AG04449 (cell line): Measurements from ENCODE around the gene CEP44.

Experiments used
- CTCF ChIA-PET: fragments of 350-600 bp; formaldehyde crosslinking; extraction: SDS; loops from one replicate; lab custom pipeline; 2021; ENCODE audit warnings: antibody characterized with exemption; lab: Yijun Ruan, JAX
- POLR2A ChIA-PET: fragments of 400-600, 350-600 bp; formaldehyde crosslinking; extraction: SDS; loops from one replicate; lab custom pipeline; 2020; ENCODE audit warnings: antibody characterized with exemption, inconsistent platforms; lab: Yijun Ruan, JAX
- DNase-seq: peaks from one replicate; pipeline ENCODE4 v3.0.0-alpha.2; 2010; ENCODE audit warnings: low read depth, low spot score
- H3K4me3 ChIP-seq: 2 replicates; pipeline ENCODE4 v1.5.1; 2011; ENCODE audit warnings: low read depth, mild to moderate bottlenecking, control low read depth, low read length
- TF ChIP-seq, protein P1 (sequence below): IDR thresholded peaks from one replicate; pipeline ENCODE4 v1.5.1; 2011; ENCODE audit warnings: mild to moderate bottlenecking, moderate library complexity, low read length, control low read depth, inconsistent platforms; ENCODE audit not compliant: insufficient read depth; ENCODE audit errors: missing control alignments

Gene CEP44

DNA sequence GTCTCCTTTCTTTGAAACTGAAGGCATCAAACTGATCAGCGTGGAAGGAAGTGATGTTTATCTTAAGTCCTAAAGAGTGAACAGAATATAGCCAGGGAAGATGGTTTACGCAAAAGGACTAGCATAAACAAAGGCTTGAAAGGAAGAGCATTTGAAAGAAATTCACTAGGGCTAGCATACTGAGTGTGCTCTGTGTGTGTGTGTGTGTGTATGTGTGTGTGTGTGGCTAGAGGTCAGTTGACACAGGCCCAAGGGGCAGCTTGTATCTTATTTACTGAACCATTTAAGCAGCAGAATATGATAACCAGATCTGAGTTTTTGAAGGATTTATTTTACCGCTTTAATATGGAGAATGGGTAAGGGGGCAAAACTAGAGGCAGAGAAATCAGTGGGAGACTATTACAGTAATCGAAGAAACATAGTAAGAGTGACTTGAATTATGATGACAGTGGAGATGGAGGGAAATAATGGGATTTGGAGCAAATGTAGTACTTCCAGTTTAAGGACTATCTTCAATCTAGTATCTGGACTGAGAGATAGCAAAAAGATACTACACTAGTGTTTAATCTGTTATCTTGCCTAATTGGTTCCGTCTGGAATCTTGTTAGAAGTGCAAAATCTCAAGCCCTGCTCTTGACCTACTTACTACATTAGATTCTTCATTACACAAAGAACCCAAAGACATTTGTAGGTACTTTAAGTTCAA lies 36.9 kb downstream of the CEP44 start:
- TF ChIP-seq, protein P1, sequence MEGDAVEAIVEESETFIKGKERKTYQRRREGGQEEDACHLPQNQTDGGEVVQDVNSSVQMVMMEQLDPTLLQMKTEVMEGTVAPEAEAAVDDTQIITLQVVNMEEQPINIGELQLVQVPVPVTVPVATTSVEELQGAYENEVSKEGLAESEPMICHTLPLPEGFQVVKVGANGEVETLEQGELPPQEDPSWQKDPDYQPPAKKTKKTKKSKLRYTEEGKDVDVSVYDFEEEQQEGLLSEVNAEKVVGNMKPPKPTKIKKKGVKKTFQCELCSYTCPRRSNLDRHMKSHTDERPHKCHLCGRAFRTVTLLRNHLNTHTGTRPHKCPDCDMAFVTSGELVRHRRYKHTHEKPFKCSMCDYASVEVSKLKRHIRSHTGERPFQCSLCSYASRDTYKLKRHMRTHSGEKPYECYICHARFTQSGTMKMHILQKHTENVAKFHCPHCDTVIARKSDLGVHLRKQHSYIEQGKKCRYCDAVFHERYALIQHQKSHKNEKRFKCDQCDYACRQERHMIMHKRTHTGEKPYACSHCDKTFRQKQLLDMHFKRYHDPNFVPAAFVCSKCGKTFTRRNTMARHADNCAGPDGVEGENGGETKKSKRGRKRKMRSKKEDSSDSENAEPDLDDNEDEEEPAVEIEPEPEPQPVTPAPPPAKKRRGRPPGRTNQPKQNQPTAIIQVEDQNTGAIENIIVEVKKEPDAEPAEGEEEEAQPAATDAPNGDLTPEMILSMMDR = no peak
- CTCF ChIA-PET = interaction anchor here (0.9 to 5.2 kb wide), 6 partner anchors 9 to 811 kb away, joined by 3 to 61 read pairs (median 4); no protein-coding TSS in a partner anchor
- POLR2A ChIA-PET = no interaction called here
- DNase-seq = no peak
- no peak overlapping the region for H3K4me3 ChIP-seq

DNA sequence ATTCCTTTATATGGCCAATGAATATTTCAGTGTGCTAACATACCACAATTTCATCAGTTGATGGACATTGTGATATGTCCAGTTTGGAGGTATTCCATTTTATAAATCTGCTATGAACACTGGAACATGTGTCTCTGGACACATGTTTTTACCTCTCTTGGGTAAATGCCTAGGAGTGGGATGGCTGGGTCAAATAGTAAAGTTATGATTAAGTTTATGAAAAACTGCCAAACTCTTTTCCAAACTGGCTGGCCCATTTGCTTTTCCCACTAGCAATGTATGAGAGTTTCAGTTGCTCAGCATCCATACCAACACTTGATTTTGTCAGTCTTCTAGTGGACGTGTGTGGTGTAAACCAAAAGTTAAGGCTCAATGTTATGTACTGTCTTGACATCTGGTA lies 40.5 kb downstream of the CEP44 start:
- POLR2A ChIA-PET = no interaction called here
- DNase-seq = no peak
- CTCF ChIA-PET = interaction anchor here (1.5 kb wide), 1 partner anchor 103 kb away, joined by 3 read pairs; no protein-coding TSS in a partner anchor
- no peak overlapping the region for H3K4me3 ChIP-seq
- TF ChIP-seq, protein P1 = no peak

DNA sequence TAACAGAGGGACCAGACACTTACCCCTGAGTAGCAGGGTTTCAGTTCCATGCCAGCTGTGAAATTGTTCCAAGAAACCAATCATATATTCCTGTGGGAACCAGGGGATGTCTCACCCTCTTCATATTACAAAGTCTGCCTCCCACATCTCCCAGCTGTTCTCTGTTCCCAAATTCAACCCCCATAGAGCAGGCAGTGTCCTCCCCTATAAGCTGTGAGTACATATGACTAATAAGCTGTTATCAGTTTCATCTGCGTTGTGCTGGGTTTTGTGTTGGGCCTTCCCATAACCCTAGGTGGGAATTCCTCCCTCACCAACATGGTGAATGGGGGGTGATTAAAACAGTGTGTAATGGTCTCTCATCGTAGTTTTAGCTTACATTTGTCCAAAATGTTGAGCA lies 41.0 kb downstream of the CEP44 start:
- H3K4me3 ChIP-seq = no peak overlapping the region
- POLR2A ChIA-PET = no interaction called here
- TF ChIP-seq, protein P1 = no peak
- no peak for DNase-seq
- CTCF ChIA-PET = interaction anchor here (1.5 kb wide), 1 partner anchor 103 kb away, joined by 3 read pairs; no protein-coding TSS in a partner anchor

DNA sequence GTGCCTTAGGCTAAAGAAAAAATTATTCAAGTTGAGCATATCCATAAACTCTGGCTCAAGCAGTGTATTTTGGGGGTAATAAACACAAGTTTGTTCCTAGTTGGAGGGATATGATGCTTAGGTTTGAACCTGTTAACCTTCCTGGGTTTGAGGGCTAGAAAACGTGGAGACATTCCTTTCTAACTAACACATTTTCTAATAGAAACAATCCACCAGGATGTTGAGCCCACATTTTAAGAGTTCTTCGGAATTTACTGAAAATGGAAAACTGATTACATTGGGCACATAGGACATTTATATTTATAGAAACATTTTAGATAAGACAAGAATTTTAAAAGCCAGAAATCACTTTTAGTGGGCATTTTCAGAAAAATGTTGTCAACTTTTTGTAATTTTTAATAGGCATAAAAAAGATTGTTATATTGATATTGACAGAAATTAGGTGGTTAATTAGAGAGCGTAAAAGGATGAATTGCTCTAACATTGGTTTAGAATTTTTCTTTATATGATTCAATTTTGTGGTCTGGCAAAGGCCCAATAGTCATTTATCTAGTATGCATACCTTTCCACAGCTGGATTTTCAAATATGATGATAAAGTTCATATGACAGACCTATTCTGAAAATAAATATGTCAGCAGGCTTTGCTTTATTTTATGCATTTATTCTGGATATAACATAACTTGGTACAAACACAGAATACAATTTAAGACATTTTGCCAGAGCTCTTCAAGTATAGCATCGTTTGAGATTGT lies 49.2 kb downstream of the CEP44 start:
- POLR2A ChIA-PET = no interaction called here
- DNase-seq = no peak
- H3K4me3 ChIP-seq = no peak overlapping the region
- CTCF ChIA-PET = no interaction called here
- TF ChIP-seq, protein P1 = no peak

DNA sequence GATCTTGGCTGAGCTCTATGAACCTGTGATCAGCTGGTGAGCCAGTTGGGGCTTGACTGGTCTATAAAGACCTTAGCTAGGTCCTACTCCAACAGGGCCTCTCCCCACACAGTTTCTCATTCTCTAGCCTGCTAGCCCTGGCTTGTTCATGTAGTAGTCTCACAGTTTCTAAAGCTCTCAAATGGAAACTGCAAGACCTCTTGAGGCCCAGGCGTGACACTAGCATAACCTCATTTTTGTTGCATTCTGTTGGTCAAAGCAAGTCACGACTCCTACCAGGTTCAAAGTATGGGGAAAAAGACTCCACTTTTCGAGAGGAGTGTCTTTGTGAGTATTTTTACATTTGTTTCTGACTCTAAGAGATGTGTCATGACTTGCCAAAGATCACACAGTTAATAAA lies 50.9 kb downstream of the CEP44 start:
- TF ChIP-seq, protein P1 = no peak
- ChIA-PET CTCF (interaction anchor here (1.5 kb wide), 1 partner anchor 16 kb away, joined by 4 read pairs; no protein-coding TSS in a partner anchor), POLR2A (no interaction called here)
- no peak overlapping the region for H3K4me3 ChIP-seq
- DNase-seq = no peak

DNA sequence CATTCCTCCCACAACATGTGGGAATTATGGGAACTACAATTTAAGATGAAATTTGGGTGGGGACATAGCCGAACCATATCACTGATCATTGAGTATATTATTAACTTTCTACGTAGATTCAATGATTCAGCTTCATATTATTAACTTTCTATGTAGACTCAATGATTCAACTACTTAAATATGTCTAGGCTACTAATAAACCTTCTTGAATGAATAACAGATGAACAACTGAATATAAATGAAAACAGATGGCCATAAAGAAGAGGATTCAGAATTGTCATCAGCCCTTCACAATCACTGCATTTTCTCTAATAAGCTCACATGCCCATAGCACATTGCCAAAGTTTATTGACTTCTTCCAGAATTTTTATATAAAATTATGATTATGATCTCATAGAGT lies 57.0 kb downstream of the CEP44 start:
- DNase-seq = no peak
- TF ChIP-seq, protein P1 = no peak
- ChIA-PET POLR2A (no interaction called here), CTCF (no interaction called here)
- H3K4me3 ChIP-seq = no peak overlapping the region
